Esophagus muscularis mucosa (tissue), 3 donors: ENCODE data around the gene KIFAP3.

ENCODE experiments used
- POLR2A ChIP-seq: fragments of 450-650 bp; IDR thresholded peaks from one replicate; pipeline ENCODE4 v1.6.1; 2017; ENCODE audit warnings: antibody characterized with exemption, moderate library complexity, mild to moderate bottlenecking, low read depth
- TF ChIP-seq, protein P1 (sequence below), 3 experiments: fragments of 200-600 bp in 2 of 3; fragments of 450-650 bp in 1 of 3; sonication (generic) in 2 of 3; IDR thresholded peaks; one replicate each; pipeline ENCODE4 v1.5.1; 2017 to 2019; ENCODE audit warnings: antibody characterized with exemption in 3 of 3, mild to moderate bottlenecking in 2 of 3, moderate library complexity in 1 of 3

DNA sequence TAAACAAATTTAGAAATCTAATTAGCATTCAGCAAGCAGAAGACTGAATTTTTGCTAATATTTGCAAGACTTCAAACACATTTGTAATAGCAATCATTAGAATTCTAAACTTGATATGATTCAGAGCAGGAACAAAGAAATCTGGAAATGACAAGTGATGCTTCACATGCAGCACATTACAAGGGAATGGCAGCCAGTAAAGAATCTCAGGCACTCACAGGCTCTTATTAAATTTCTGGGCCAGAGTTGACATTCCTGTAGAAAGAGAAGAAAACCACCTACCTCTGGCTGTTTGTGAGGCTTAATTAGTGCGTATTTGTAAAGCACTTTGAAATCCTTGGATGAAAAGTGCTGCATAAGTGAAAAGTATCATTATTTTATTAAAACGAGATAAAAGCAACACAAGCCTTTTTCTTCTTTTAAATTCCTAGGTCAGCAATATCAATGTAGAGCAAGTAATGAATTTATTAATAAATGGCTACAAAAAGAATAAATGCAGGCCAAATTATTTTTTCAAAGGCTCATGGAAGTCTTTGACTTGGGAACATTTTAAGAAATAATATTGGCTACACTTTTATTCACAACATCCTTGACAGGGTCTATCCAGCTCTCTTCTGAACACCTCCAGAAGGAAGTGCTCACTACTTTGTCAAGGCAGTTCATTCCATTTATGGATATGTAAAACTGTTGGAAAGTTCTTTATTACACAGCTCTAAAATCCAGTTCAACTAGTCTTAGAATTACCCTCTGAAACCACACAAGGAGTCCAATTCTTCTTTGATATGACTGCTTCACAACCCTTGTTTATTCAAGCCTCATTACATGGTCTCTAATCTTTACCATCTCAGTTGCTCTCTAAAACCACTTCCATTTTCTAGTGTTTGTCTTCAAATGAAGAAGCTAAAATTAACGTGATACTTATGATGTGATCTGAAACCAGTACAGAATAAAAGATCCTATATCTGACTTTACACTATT lies 148.7 kb downstream of the KIFAP3 start:
- no peak for TF ChIP-seq POLR2A
- TF ChIP-seq, protein P1, sequence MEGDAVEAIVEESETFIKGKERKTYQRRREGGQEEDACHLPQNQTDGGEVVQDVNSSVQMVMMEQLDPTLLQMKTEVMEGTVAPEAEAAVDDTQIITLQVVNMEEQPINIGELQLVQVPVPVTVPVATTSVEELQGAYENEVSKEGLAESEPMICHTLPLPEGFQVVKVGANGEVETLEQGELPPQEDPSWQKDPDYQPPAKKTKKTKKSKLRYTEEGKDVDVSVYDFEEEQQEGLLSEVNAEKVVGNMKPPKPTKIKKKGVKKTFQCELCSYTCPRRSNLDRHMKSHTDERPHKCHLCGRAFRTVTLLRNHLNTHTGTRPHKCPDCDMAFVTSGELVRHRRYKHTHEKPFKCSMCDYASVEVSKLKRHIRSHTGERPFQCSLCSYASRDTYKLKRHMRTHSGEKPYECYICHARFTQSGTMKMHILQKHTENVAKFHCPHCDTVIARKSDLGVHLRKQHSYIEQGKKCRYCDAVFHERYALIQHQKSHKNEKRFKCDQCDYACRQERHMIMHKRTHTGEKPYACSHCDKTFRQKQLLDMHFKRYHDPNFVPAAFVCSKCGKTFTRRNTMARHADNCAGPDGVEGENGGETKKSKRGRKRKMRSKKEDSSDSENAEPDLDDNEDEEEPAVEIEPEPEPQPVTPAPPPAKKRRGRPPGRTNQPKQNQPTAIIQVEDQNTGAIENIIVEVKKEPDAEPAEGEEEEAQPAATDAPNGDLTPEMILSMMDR (IDR thresholded peaks at IDR 0.05): no peak
